Glutamatergic neuron (in vitro differentiated cells): ENCODE data around the gene MTM1. TPM values are rescaled to one million over a fixed set of nuclear protein-coding genes. Genes with fewer than 3 reads are reported as not detected.

Source experiments
- DNase-seq: peaks from one replicate; pipeline ENCODE4 v3.0.0; 2022
- H3K27ac Mint-ChIP-seq: one replicate; pipeline ENCODE4 v1.8.0; 2020; ENCODE audit warnings: mild to moderate bottlenecking, mixed read lengths, inconsistent platforms; ENCODE audit not compliant: unreplicated experiment
- H3K27me3 Mint-ChIP-seq: one replicate; pipeline ENCODE4 v1.8.0; 2020; ENCODE audit warnings: mild to moderate bottlenecking, moderate library complexity, mixed read lengths, inconsistent platforms; ENCODE audit not compliant: unreplicated experiment
- H3K36me3 Mint-ChIP-seq: one replicate; pipeline ENCODE4 v1.8.0; 2020; ENCODE audit warnings: mild to moderate bottlenecking, mixed read lengths, inconsistent platforms; ENCODE audit not compliant: unreplicated experiment
- H3K4me1 Mint-ChIP-seq: one replicate; pipeline ENCODE4 v1.8.0; 2020; ENCODE audit warnings: mild to moderate bottlenecking, low read depth, mixed read lengths, inconsistent platforms; ENCODE audit not compliant: unreplicated experiment
- H3K4me3 Mint-ChIP-seq: one replicate; pipeline ENCODE4 v1.8.0; 2020; ENCODE audit warnings: mild to moderate bottlenecking, mixed read lengths, inconsistent platforms; ENCODE audit not compliant: unreplicated experiment
- H3K9me3 Mint-ChIP-seq: one replicate; pipeline ENCODE4 v1.8.0; 2020; ENCODE audit warnings: mild to moderate bottlenecking, moderate library complexity, mixed read lengths, inconsistent platforms; ENCODE audit not compliant: unreplicated experiment
- total RNA-seq: library from RNA; stranded (reverse); fragmentation: NEBNext Ultra II Directional; extraction: Animal tissue kit (Norgen Biotek cat#: 25700); gene quantifications from one replicate; pipeline ENCODE4 v1.2.1, GENCODE V29; 2021; ENCODE audit not compliant: unreplicated experiment
- TF ChIP-seq, protein P1 (sequence below): fragments of 200-600 bp; sonication (generic); IDR thresholded peaks from one replicate; pipeline ENCODE4 v1.5.0; 2021; ENCODE audit not compliant: partially characterized antibody, unreplicated experiment

The MTM1 gene
- total RNA-seq, 1 donor from 2014 or later, result 7.4 TPM

DNA sequence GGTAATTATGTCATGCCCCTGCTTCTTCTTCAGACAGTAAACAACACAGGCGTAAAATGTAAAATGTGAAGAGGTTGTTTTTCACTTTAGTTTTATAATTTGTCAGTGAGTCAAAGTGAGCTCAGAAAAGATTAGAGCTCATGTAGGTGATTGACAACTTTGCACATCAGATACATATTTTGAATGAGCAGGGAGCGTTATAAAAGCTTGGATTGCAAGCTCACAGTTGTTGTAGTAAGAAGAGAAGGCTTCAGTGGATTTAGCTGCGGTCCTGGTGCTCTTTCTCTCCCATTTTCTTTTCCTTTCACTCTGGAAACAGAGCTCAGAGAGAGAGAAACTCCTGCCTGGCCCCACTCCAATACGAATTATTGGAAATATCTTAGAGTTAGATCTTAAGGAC is 151.2 kb downstream of the MTM1 start:
- Mint-ChIP-seq H3K4me1 (peaks cover 7% of the 10 kb centered on the region), H3K9me3 (peaks cover 1% of the 10 kb centered on the region), H3K27me3 (no peaks in the 10 kb centered on the region), H3K4me3 (no peak overlapping the region), H3K27ac (no peak overlapping the region), H3K36me3 (no peaks in the 10 kb centered on the region)
- DNase-seq, result no peak
- TF ChIP-seq, protein P1, sequence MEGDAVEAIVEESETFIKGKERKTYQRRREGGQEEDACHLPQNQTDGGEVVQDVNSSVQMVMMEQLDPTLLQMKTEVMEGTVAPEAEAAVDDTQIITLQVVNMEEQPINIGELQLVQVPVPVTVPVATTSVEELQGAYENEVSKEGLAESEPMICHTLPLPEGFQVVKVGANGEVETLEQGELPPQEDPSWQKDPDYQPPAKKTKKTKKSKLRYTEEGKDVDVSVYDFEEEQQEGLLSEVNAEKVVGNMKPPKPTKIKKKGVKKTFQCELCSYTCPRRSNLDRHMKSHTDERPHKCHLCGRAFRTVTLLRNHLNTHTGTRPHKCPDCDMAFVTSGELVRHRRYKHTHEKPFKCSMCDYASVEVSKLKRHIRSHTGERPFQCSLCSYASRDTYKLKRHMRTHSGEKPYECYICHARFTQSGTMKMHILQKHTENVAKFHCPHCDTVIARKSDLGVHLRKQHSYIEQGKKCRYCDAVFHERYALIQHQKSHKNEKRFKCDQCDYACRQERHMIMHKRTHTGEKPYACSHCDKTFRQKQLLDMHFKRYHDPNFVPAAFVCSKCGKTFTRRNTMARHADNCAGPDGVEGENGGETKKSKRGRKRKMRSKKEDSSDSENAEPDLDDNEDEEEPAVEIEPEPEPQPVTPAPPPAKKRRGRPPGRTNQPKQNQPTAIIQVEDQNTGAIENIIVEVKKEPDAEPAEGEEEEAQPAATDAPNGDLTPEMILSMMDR, result no peak

Other genes with a start within 250 kb of the MTM1 start
- 0.25 TPM for gene MAMLD1, start 205.3 kb upstream of the MTM1 start, total RNA-seq
- gene MTMR1, start 124.8 kb downstream of the MTM1 start, total RNA-seq, result 29.6 TPM